HepG2 (cell line): Measurements from ENCODE around the gene CD248. TPM values are rescaled to one million over a fixed set of nuclear protein-coding genes. Genes with fewer than 3 reads are reported as not detected.

ENCODE experiments used
- ARNTL ChIP-seq: sonication (generic); formaldehyde crosslinking; IDR thresholded peaks from 2 replicates; pipeline ENCODE4 v1.4.0; 2020; ENCODE audit warnings: mild to moderate bottlenecking, missing genetic modification reagents
- ATF4 ChIP-seq, 2 experiments: fragments of 450-650 bp in 1 of 2; sonication (generic) in 1 of 2; formaldehyde crosslinking; IDR thresholded peaks; 2 replicates each; pipeline versions ENCODE4 v1.5.0 to v1.8.0; 2020 to 2022; ENCODE audit warnings: mild to moderate bottlenecking in 1 of 2, missing genetic modification reagents in 1 of 2
- CEBPZ ChIP-seq: IDR thresholded peaks from 2 replicates; pipeline ENCODE4 v1.6.1; 2012; ENCODE audit warnings: low read length, improper control_type of control experiment
- DPF2 ChIP-seq: sonication (generic); formaldehyde crosslinking; IDR thresholded peaks from 2 replicates; pipeline ENCODE4 v1.4.0; 2020; ENCODE audit warnings: mild to moderate bottlenecking, low read depth, missing genetic modification reagents, borderline replicate concordance
- HOXA3 ChIP-seq: sonication (generic); formaldehyde crosslinking; IDR thresholded peaks from 2 replicates; pipeline ENCODE4 v1.5.0; 2020; ENCODE audit warnings: missing genetic modification reagents
- KDM2A ChIP-seq: sonication (generic); formaldehyde crosslinking; IDR thresholded peaks from 2 replicates; pipeline ENCODE4 v1.4.0; 2020; ENCODE audit warnings: low read depth, missing genetic modification reagents, borderline replicate concordance
- NFKBIZ ChIP-seq: IDR thresholded peaks from 2 replicates; pipeline ENCODE4 v1.6.1; 2018; ENCODE audit warnings: missing genetic modification reagents, missing compliant biosample characterization
- NFYB ChIP-seq: sonication (generic); formaldehyde crosslinking; IDR thresholded peaks from 2 replicates; pipeline ENCODE4 v1.4.0; 2020; ENCODE audit warnings: missing genetic modification reagents
- NR2C2 ChIP-seq: sonication (generic); formaldehyde crosslinking; IDR thresholded peaks from 2 replicates; pipeline ENCODE4 v1.4.0; 2020; ENCODE audit warnings: missing genetic modification reagents, mild to moderate bottlenecking, moderate library complexity, borderline replicate concordance
- SRSF1 ChIP-seq: fragments of 200-400 bp; formaldehyde crosslinking; optimal IDR thresholded peaks from 2 replicates; pipeline ENCODE3; 2017; ENCODE audit warnings: mild to moderate bottlenecking, low read depth, low read length, moderate library complexity
- ZNF10 ChIP-seq: sonication (generic); formaldehyde crosslinking; IDR thresholded peaks from 2 replicates; pipeline ENCODE4 v1.4.0; 2020; ENCODE audit warnings: mild to moderate bottlenecking, low read depth, missing genetic modification reagents, borderline replicate concordance
- ZNF407 ChIP-seq: sonication (generic); formaldehyde crosslinking; IDR thresholded peaks from one replicate; pipeline ENCODE4 v1.5.1; 2020; ENCODE audit warnings: mild to moderate bottlenecking, missing genetic modification reagents; ENCODE audit errors: not compliant biosample characterization
- ZNF441 ChIP-seq: sonication (generic); formaldehyde crosslinking; IDR thresholded peaks from 2 replicates; pipeline ENCODE4 v1.7.0; 2021; ENCODE audit warnings: missing genetic modification reagents, borderline replicate concordance
- polyA plus RNA-seq, 8 experiments: library from polyadenylated mRNA; depleted of rRNA in 3 of 8; stranded (reverse) in 7 of 8; unstranded in 1 of 8; fragments of >200 nt; fragmentation: Illumina TruSeq in 4 of 8; extraction: Trizol in 4 of 8; gene quantifications; 2 replicates each; pipeline versions ENCODE4 v1.2.1 to v1.2.3, GENCODE V29; 2011 to 2016; ENCODE audit warnings: low read depth in 4 of 8, missing spikeins in 1 of 8, mixed read lengths in 1 of 8; ENCODE audit not compliant: insufficient read depth in 1 of 8
- total RNA-seq, 5 experiments: library from RNA; depleted of rRNA; stranded (reverse); fragments of >200 nt; fragmentation: Illumina TruSeq; extraction: Trizol; gene quantifications; 2 replicates each; pipeline ENCODE4 v1.2.3, GENCODE V29; 2016; ENCODE audit warnings: low read depth in 1 of 5
- TF ChIP-seq, protein P1 (sequence below): sonication (generic); formaldehyde crosslinking; IDR thresholded peaks from 2 replicates; pipeline ENCODE4 v1.8.0; 2022; ENCODE audit warnings: mild to moderate bottlenecking, missing genetic modification reagents, borderline replicate concordance

The CD248 gene
- total and polyA plus RNA-seq, 2 of the 13 experiments (the other 11 are each of a cell fraction or from before 2014, with no cell fraction given), result 0.25 to 0.35 TPM

DNA sequence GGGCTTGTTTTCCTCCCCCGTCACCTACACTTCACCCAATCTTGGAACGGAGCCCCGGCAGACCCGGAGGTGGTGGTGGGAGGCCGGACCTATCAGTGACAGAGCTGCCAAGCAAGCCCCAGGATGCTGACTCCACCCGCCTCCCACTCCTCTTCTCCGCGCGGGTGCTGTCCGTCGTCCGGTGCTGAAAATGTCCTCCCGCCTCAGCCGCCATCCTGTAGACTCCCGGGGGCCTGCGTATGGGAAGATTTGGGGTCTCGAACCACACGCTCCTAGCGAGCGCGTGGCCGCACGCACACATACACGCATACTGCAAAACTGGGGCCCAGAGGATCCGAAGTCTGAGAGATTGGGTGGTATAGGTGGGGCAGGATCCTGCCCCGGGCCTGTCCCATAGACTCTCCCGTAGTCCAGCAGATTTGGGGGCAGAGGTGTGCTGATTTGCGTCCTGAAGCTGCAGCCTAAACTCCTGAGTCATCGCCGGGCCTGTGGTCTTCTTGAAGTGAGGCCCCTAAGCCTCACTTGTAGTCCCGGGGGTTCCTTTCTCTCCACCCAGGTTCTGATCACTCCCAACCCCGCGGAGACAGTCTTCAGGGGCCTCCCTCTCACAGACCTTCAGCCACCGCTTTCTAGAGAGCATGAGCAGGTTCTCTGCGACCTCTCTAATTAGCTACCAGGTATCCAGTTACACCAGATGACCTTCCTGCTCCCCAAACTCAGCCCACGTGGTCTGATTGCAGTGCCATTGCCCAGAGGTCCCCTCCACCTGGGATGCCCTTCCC, 27.1 kb downstream of the CD248 start (continued):
- peak; percentile 89; the same call in 1 of the 2 replicates for TF ChIP-seq ZNF441 (CRISPR knock-in tag)
- peak; percentile 76; the same call in 1 of the 2 replicates for TF ChIP-seq NFKBIZ (CRISPR knock-in tag)
- TF ChIP-seq HOXA3 (CRISPR knock-in tag), result no peak
- peak; percentile 31; the same call in 1 of the 2 replicates for TF ChIP-seq ARNTL
- TF ChIP-seq ZNF10 (CRISPR knock-in tag), result no peak
- no peak for TF ChIP-seq NFYB (CRISPR knock-in tag)
- TF ChIP-seq CEBPZ, result no peak
- TF ChIP-seq ATF4 (CRISPR knock-in tag; IDR thresholded peaks at IDR 0.05), result peak in 1 of 2 experiments; percentile 41; a peak in 1 of 4 replicates
- TF ChIP-seq, protein P1, sequence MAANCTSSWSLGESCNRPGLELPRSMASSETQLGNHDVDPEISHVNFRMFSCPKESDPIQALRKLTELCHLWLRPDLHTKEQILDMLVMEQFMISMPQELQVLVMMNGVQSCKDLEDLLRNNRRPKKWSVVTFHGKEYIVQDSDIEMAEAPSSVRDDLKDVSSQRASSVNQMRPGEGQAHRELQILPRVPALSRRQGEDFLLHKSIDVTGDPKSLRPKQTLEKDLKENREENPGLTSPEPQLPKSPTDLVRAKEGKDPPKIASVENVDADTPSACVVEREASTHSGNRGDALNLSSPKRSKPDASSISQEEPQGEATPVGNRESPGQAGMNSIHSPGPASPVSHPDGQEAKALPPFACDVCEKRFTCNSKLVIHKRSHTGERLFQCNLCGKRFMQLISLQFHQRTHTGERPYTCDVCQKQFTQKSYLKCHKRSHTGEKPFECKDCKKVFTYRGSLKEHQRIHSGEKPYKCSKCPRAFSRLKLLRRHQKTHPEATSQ (CRISPR knock-in tag), result 0 out of 2 replicates have a peak, but pooled peaks have one; percentile 39
- TF ChIP-seq SRSF1, result peak; percentile 82
- no peak for TF ChIP-seq NR2C2 (CRISPR knock-in tag)
- no peak for TF ChIP-seq DPF2 (CRISPR knock-in tag)
- TF ChIP-seq ZNF407 (CRISPR knock-in tag), result no peak
- TF ChIP-seq KDM2A (CRISPR knock-in tag), result no peak
